Esophagus squamous epithelium (tissue), 4 donors: Measurements from ENCODE around the gene CENPM.

Source experiments
- CTCF ChIP-seq, 6 experiments: fragments of 450-650 bp in 4 of 6; fragments of 200-600 bp in 2 of 6; sonication (generic) in 2 of 6; IDR thresholded peaks; one replicate each; pipeline ENCODE4 v1.5.1; 2016 to 2019; ENCODE audit warnings: antibody characterized with exemption in 6 of 6, mild to moderate bottlenecking in 4 of 6, moderate library complexity in 4 of 6
- POLR2A ChIP-seq, 4 donors: fragments of 450-650 bp; IDR thresholded peaks; one replicate each; pipeline ENCODE4 v1.6.1; 2017; ENCODE audit warnings: antibody characterized with exemption in 4 of 4, mild to moderate bottlenecking in 4 of 4, moderate library complexity in 3 of 4

DNA sequence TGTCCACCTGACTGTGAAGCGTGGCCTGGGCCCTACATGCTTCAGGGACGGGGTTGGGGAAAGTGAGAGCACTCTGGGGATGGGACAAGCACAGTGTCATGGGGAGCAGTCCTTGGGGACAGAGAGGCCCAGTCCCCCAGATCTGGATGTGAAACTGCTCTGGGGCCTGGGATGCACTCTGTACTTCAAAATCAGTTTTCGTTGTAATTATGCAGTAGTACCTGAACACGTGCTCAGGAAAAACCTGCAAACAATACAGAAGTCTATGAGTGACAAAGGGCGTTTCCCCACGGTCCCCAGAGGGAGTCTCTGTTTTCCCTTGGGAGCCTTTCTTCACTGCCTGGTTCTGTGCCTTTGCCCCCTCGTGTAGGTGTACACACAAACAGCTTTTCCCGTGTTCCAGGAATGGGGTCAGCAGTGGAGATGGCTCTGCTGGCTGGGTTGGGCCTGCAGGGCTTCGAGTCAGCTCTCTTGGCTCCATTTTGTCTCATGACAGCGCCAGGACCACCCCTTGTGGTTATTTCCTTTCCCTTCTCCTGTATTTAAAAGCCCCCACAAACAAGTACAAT is 15.2 kb downstream of the CENPM start:
- no peak for TF ChIP-seq POLR2A (IDR thresholded peaks at IDR 0.05)
- no peak for TF ChIP-seq CTCF (IDR thresholded peaks at IDR 0.05)
